ENCODE results near the gene TULP4. TPM values are rescaled to one million over a fixed set of nuclear protein-coding genes. Genes with fewer than 3 reads are reported as not detected.

TULP4 gene
- total RNA-seq, 1 experiment from 2014 or later, result 64.6 TPM

GRCh38 chr6:158332237-158332636, 20.0 kb downstream of the TULP4 start:
- Mint-ChIP-seq H3K4me3 (no peak overlapping the region), H3K9me3 (peaks cover 14 to 16% of the 10 kb centered on the region in 2 experiments), H3K27ac (no peak overlapping the region), H3K27me3 (ENCODE audit: low read depth) (no peaks in the 10 kb centered on the region), H3K36me3 (ENCODE audit: insufficient read depth in 1 of 3, low read depth in 3 of 3) (peaks cover 18 to 27% (median 26%) of the 10 kb centered on the region in 3 experiments), H3K4me1 (peaks cover 31 to 33% of the 10 kb centered on the region in 2 experiments)
- H3K23me2 ChIP-seq (ENCODE audit: insufficient read length, low read depth, low read length, poor library complexity, severe bottlenecking), result no peaks in the 10 kb centered on the region
- H3K4me2 ChIP-seq (ENCODE audit: insufficient read depth, insufficient read length, low read length), result no peak overlapping the region
- no peak overlapping the region for H4K8ac ChIP-seq (replicated peaks; ENCODE audit: insufficient read length, low read depth, low read length)
- no peak overlapping the region for H3K27ac ChIP-seq (ENCODE audit: insufficient read length, low read depth, low read length)
- H4K91ac ChIP-seq (ENCODE audit: insufficient read length, low read depth, low read length), result no peak overlapping the region
- H2BK20ac ChIP-seq (ENCODE audit: low read depth, low read length, poor library complexity, severe bottlenecking), result no peak overlapping the region
- H3K79me2 ChIP-seq (ENCODE audit: insufficient read depth, low read length), result peaks cover 3% of the 10 kb centered on the region; the same call in 1 of the 2 replicates
- no peak overlapping the region for H2AFZ ChIP-seq (ENCODE audit: low read length)
- H2BK12ac ChIP-seq (ENCODE audit: insufficient read length, low read depth, low read length), result no peak overlapping the region
- H3T11ph ChIP-seq (ENCODE audit: low read length), result no peak overlapping the region
- H2BK120ac ChIP-seq (ENCODE audit: low read depth, low read length, poor library complexity, severe bottlenecking), result no peak overlapping the region
- H2BK15ac ChIP-seq (ENCODE audit: low read depth, low read length), result 0 out of 2 replicates have a peak overlapping the region, but pooled peaks have one; percentile 55
- no CpG with 5 or more reads among the region's 2 CpGs for WGBS (ENCODE audit: extremely low coverage, insufficient read length, low lambda C conversion rate)
- no peak for TF ChIP-seq CTCF (conservative IDR thresholded peaks at IDR 0.05)
- no peak overlapping the region for H3K4ac ChIP-seq (ENCODE audit: low read depth, low read length)
- no peak overlapping the region for H3K56ac ChIP-seq (ENCODE audit: insufficient read length, low read depth, low read length)
- no peak overlapping the region for H3K14ac ChIP-seq (ENCODE audit: insufficient read depth, low read length)
- H3K27me3 ChIP-seq (ENCODE audit: insufficient read depth, low read length), result no peaks in the 10 kb centered on the region
- no peak overlapping the region for H2BK5ac ChIP-seq (ENCODE audit: insufficient read length, low read length)
- no peak overlapping the region for H4K5ac ChIP-seq (ENCODE audit: insufficient read length, low read depth, low read length)
- peaks cover 6% of the 10 kb centered on the region; the same call in 1 of the 2 replicates for H3K4me1 ChIP-seq (ENCODE audit: insufficient read depth, low read length)
- H4K20me1 ChIP-seq (ENCODE audit: control insufficient read depth, insufficient read depth, insufficient read length), result no peaks in the 10 kb centered on the region
- no peak overlapping the region for H3K23ac ChIP-seq (ENCODE audit: insufficient read length, low read depth, low read length)
- H3K9ac ChIP-seq (ENCODE audit: extremely low read depth, insufficient read length, low read length), result no peak overlapping the region
- no peak overlapping the region for H2AK5ac ChIP-seq (ENCODE audit: insufficient read length, low read length)
- H3K18ac ChIP-seq (ENCODE audit: insufficient read length, low read depth, low read length), result no peak overlapping the region
- H3K9me3 ChIP-seq (ENCODE audit: control insufficient read depth, low read depth, low read length), result no peaks in the 10 kb centered on the region
- DNase-seq, result no peak
- peaks cover 4% of the 10 kb centered on the region for H3K79me1 ChIP-seq (ENCODE audit: insufficient read depth, low read depth, low read length, poor library complexity, severe bottlenecking)

Measured in H9 (cell line).